NCI-H1694 treated with DMSO at 0.1 percent for 48 hours (cell line): ENCODE results near the gene KDM4B.

Experiments
- DNase-seq: peaks from one replicate; lab custom pipeline; 2025; lab: John Stamatoyannopoulos, UW

Gene KDM4B

DNA sequence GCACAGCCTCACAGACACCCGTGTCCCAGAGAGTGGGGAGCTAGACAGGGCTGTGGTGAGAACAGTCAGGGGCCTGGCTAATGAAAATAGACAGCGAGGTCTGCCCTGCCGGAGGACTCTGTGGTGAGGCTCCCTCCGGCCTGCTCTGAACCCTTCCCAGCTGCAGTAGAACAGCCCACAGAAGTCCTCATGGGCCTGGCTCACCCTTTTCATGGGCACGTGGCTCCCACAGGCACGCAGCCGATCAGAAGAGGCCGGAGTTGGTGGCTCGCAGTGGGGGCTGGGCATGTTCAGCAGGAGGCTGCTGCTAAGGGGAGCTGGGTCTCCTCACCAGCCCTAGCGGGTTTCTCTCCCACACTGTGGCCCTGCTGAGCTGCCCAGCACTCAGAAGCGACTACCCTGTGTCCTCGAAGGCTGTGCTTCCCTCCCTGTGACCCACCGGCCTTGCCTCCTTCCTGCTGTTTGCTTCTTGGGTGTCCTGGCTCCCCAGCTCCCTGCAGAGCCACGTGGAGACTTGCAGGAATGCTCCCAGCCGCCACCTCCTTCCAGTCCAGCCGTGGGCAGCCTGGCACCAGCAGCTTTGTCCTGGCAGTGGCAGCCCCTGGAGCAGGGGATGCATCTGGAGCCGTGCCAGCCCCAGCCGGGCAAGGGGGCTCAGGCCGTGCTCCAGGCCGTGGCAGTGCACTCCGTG lies 138.7 kb downstream of the KDM4B start:
- no peak for DNase-seq

- no peak for DNase-seq
Measured at GRCh38 chr19:5108123-5108596, 139.2 kb downstream of the KDM4B start.

DNA sequence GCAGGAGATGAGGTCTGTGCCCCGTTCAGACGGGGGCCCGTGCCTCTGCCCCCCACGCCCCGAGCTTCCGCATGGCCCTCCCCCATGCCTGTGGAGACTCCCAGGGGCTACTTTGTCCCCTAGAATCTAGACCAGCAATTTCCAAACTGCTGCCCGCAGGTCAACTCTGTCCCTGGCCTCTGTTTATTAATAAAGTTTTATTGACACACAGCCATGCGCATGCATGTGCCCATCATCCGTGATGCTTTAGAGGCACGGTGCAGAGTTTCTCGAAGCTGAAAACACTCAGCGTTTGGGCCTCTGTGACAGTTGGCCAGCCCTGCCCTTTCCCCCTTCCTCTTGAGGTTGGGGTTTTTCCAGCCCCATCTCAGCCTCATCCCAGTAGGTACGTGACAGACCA lies 140.0 kb downstream of the KDM4B start:
- DNase-seq, result no peak

DNA sequence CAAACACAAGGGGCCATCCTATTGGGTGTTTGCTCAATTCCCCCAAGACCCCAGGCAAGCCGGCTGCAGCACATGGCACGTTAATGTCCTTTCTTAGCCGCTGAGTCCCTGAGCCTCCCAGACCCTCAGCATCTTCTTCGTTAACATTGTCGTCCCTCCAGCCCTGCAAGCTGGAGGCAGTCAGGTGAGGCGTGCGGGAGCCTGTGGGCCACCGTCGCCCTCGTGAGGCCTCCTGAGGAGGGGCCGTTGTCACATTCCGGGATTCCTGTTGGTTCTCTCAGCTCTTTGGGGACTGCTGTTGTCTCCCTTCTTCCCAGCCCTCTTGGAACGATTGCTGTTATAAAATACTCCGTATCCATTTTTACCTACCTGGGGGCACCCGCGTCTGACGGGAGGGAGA lies 140.6 kb downstream of the KDM4B start:
- no peak for DNase-seq

GRCh38 chr19:5110546-5110945 lies 141.6 kb downstream of the KDM4B start:
- no peak for DNase-seq

GRCh38 chr19:5111051-5111450 lies 142.1 kb downstream of the KDM4B start:
- DNase-seq, result no peak

- DNase-seq, result no peak
Measured at GRCh38 chr19:5112175-5112574, 143.3 kb downstream of the KDM4B start.

GRCh38 chr19:5112681-5113575 lies 144.0 kb downstream of the KDM4B start:
- no peak for DNase-seq

GRCh38 chr19:5113633-5114586 lies 145.0 kb downstream of the KDM4B start:
- no peak for DNase-seq

DNA sequence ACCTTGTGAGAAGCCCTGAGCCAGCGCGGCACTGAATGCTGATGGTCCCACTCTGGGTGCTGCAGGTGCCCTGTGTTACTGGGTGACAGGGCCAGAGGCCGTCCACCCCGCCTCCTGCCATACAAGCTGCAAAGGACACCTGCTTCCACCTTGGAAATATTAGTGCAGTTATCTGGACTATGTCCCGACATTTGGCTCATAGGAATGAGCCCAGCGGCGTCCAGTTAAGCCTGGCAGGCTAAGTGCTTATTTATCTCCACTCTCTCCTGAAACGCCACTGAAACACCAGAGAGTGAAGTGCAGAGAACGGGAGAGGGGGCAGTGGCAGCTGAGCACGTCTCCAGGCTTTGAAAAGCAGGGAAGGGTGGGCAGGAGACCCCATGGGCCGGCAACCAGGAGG lies 145.8 kb downstream of the KDM4B start:
- DNase-seq, result no peak

DNA sequence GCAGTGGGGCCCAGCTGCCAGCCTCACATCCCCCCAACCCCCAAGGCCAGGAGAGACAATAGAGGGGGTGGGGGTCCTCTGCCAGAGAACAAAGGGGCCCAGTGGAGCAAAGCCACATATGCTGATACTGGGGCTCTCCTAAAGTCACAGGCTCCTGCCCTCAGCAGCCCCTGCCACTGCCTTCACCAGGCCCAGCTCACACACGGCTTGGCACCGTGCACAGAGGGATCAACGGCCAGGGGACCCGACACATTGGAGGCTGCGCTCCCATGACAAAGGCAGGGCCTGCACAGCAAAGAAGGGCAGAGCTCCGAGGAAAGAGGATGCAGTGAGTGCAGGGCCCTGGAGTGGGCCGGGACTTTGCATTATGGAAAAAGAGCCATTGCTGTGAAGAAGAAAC lies 146.4 kb downstream of the KDM4B start:
- DNase-seq, result no peak

DNA sequence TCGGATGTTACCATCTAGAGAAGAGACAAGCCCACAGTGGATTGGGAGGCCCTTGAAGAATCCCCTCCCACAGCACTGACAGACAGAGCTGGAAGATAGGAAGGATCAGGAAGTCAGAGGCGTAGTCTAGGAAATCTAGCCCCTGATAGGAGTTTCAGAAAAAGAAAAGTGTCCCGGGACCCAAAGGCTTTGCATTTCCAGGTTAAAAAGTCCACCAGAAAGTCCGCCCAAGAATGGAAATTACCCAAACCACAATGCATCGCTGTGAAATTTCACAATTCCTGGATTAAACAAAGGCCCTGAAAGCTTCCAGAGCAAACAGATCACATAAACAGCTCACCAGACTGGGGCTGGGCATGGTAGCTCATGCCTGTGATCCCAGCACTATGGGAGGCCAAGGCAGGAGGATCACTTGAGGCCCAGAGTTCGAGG lies 146.9 kb downstream of the KDM4B start:
- DNase-seq, result no peak

GRCh38 chr19:5116292-5116691 lies 147.4 kb downstream of the KDM4B start:
- no peak for DNase-seq

DNA sequence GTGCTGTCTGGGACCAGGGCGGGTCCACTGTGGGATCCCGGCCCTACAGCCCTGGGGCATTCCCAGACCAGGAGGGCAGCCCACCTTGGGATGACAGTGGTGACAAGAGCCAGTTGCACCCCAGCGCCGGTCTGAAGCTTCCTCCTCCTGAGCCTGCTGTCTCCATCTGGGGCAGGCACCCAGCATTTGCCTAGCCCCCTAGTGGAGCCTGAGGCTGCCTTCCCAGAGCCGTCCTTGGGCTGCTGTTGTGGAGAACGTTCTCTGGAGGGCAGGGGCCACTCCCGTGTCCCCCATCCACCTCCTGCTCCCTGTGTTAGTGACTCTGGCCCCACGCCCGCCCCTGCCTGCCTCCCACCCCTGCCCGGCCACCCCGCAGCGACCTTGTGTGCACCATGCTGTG lies 148.5 kb downstream of the KDM4B start:
- no peak for DNase-seq

DNA sequence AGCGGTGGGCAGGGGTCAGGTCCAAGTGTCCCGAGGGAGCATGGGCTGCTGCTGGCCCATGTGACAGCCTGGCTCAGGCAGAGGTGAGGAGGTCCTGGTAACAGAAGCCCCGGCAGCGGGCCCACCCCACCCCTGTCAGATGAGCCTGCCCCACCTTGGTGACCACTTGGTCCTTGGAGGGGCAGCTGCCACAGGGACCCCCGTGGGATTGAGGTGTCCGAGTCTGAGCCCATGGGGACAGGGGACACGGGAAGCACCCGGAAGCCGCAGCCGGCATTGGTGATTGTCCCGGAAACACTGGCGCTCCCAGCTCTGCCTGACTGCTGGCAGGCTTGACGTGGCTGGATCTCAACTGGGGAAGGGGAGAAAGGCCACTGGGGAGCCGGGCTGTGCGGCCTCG lies 149.1 kb downstream of the KDM4B start:
- no peak for DNase-seq

DNA sequence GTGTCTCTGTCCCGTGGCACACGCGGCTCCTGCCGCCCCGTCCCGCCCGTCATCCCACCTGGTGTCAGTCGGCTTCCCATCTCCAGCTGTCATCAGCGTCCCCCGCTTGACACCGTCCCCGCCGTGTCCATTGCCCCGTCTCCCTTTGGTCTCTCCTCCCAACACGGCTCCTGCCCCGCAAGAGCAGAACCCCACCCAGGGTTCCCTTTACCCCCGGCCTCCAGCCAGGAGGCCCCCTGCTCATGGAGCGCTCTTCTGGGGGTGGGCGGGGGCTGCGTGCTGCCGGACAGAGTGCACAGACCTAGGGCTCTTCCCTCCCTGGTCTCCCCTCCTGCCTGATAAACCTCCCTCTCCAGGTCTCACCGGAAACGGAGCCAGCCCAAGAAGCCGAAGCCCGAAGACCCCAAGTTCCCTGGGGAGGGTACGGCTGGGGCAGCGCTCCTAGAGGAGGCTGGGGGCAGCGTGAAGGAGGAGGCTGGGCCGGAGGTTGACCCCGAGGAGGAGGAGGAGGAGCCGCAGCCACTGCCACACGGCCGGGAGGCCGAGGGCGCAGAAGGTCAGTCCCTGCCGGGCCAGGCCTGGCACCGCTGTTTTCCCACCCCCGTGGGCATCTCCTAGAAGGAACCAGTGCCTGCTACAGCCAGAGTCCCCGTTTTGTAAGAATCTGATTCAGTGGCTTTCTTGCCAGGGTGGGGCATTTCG lies 150.5 kb downstream of the KDM4B start:
- DNase-seq, result no peak

GRCh38 chr19:5120321-5120720 lies 151.4 kb downstream of the KDM4B start:
- no peak for DNase-seq

GRCh38 chr19:5120833-5121232 lies 151.9 kb downstream of the KDM4B start:
- DNase-seq, result no peak

DNA sequence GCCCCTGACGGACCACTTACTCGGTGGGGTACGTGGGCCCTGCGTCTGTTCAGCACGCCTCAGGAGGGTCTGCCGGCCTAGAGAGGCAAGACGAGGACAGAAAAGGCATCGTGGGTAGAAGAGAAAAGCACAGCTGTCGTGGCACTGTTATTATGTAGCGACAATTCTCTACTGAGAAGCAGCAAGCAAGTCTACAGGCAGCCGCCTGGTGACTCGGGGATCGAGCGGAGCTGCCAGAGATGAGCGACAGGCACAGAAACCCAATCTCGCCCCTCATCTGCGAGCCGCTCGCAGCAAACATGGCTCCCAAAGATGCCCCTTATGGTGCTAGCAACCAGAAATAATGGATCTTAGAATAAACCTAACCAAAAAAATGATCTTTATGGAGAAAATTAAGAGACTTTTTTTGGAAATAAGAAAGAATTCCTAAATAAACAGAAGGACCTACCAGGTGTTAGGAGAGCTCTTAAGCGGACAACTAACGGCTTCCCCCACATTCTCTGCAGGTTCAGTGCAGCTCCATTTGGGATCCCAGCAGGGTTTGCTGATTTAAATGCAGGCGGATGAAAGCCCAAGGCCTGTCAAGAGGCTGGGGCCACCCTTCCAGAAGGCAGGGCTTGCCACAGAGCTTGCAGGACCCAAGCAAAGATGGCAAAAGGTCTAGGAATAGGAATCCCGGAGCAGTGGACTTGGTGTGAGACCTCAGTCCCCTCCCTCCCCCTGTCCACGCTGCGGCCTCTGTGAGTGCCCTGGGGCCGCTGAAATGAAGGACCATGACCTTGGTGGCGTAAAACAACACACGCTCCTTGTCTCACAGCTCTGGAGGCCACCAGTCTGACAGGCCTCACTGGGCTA lies 152.6 kb downstream of the KDM4B start:
- no peak for DNase-seq

GRCh38 chr19:5122121-5122400 lies 153.1 kb downstream of the KDM4B start:
- no peak for DNase-seq
